Retinal pigment epithelial cell (primary cell): ENCODE results near the gene KIAA2012.
"Not testable (repeated sequence)": the region's sequence is repeated elsewhere in the genome, so short reads cannot be mapped to it uniquely, and the experiment has no call there.

Experiments
- DNase-seq: peaks from one replicate; pipeline ENCODE4 v3.0.0-alpha.2; 2010; ENCODE audit warnings: low read depth
- H3K4me3 ChIP-seq: 2 replicates; pipeline ENCODE4 v1.5.1; 2011; ENCODE audit warnings: mild to moderate bottlenecking, low read length, control low read depth, moderate library complexity
- CTCF ChIP-seq: conservative IDR thresholded peaks from 2 replicates; pipeline ENCODE4 v1.5.1; 2011; ENCODE audit warnings: low read depth, low read length, control low read depth, inconsistent platforms

Gene KIAA2012

GRCh38 chr2:202208526-202208925 is 135.5 kb downstream of the KIAA2012 start:
- no peak for TF ChIP-seq CTCF
- DNase-seq = no peak

GRCh38 chr2:202215179-202215578 is 142.1 kb downstream of the KIAA2012 start:
- H3K4me3 ChIP-seq = no peak overlapping the region
- no peak for DNase-seq
- no peak for TF ChIP-seq CTCF

More at GRCh38 chr2:202208526-202208925, 135.5 kb downstream of the KIAA2012 start:
- no peak overlapping the region for H3K4me3 ChIP-seq

GRCh38 chr2:202221873-202222272 is 148.8 kb downstream of the KIAA2012 start:
- no peak overlapping the region for H3K4me3 ChIP-seq
- no peak for TF ChIP-seq CTCF
- no peak for DNase-seq

- no peak for TF ChIP-seq CTCF
- peak overlapping the region; percentile 97 for H3K4me3 ChIP-seq
- DNase-seq = no peak
Measured at GRCh38 chr2:202237787-202238233, 164.8 kb downstream of the KIAA2012 start.

GRCh38 chr2:202238234-202239197 is 165.5 kb downstream of the KIAA2012 start, which contains the start of gene SUMO1:
Gene SUMO1, minus strand, starts transcription at chr2:202238597. Its CDS starts 146 bp downstream, at chr2:202238451.
- peak within 1 kb of the TSS; percentile 97 for H3K4me3 ChIP-seq
- peak; percentile 54 for DNase-seq
- TF ChIP-seq CTCF = no peak

GRCh38 chr2:202247710-202248109 is 174.7 kb downstream of the KIAA2012 start:
- not testable (repeated sequence) for DNase-seq

GRCh38 chr2:202249521-202250253 is 176.6 kb downstream of the KIAA2012 start:
- TF ChIP-seq CTCF = no peak
- no peak for DNase-seq
- no peak overlapping the region for H3K4me3 ChIP-seq

More at GRCh38 chr2:202247710-202248109, 174.7 kb downstream of the KIAA2012 start:
- not testable (repeated sequence) for H3K4me3 ChIP-seq
